HCT116 (cell line): Measurements from ENCODE around the gene MYO7A. TPM values are rescaled to one million over a fixed set of nuclear protein-coding genes. Genes with fewer than 3 reads are reported as not detected.

Experiments used
- ATAC-seq: fragments of 200-7000 bp; cut with Tn5 transposase; 2 replicates; pipeline ENCODE4 v1.9.1; 2020; ENCODE audit warnings: mild to moderate bottlenecking, moderate library complexity
- BruUV-seq: library from RNA; stranded (reverse); fragments of 400-500 nt; replicated peaks from 2 replicates; lab custom pipeline; 2021; lab: Mats Ljungman, UMichigan
- CTCF ChIA-PET: fragments of 300-600 bp; sonication (Branson Sonifier 250); formaldehyde crosslinking; loops from one replicate; lab custom pipeline; 2021; ENCODE audit warnings: antibody characterized with exemption; lab: Charles Lee
- POLR2A ChIA-PET: fragments of 300-600, 350-600 bp; sonication (Branson Sonifier 250); formaldehyde crosslinking; loops from one replicate; lab custom pipeline; 2021; ENCODE audit warnings: antibody characterized with exemption; lab: Charles Lee
- RAD21 ChIA-PET, 2 experiments: fragments of 300-600 bp; sonication (Branson Sonifier 250); formaldehyde crosslinking; loops; one replicate each; lab custom pipeline; 2023; ENCODE audit warnings: low total read pairs in 2 of 2; ENCODE audit not compliant: uncharacterized antibody in 2 of 2, unreplicated experiment in 2 of 2, low non-redundant PET in 1 of 2; lab: Charles Lee
- DNase-seq: peaks from one replicate; pipeline ENCODE4 v3.0.0-alpha.2; 2010; ENCODE audit warnings: low read depth, low spot score
- H2AFZ ChIP-seq: fragments of 200-600 bp; shearing (Covaris generic), sonication (generic); 2 replicates; pipeline ENCODE4 v1.6.1; 2017; ENCODE audit warnings: low read depth, mixed run types, mixed read lengths, antibody characterized with exemption, low read length; ENCODE audit not compliant: poor library complexity, severe bottlenecking
- H3K27ac ChIP-seq: 2 replicates; pipeline ENCODE4 v1.5.1; 2012; ENCODE audit warnings: low read depth, low read length
- H3K27me3 ChIP-seq: fragments of 200-600 bp; sonication (generic); 2 replicates; pipeline ENCODE4 v1.6.1; 2016; ENCODE audit warnings: mixed run types, low read length, mixed read lengths; ENCODE audit not compliant: insufficient read depth
- H3K36me3 ChIP-seq, 2 experiments: fragments of 200-500 bp in 1 of 2; fragments of 200-600 bp in 1 of 2; sonication (Bioruptor generic) in 1 of 2; sonication (generic) in 1 of 2; 2 replicates each; pipeline versions ENCODE4 v1.5.1 to v1.6.1; 2014 to 2016; ENCODE audit warnings: low read length in 2 of 2, inconsistent platforms in 1 of 2, mixed read lengths in 1 of 2, mixed run types in 1 of 2; ENCODE audit not compliant: insufficient read depth in 2 of 2, control insufficient read depth in 1 of 2
- H3K4me1 ChIP-seq, 2 experiments: fragments of 200-600 bp in 1 of 2; sonication (generic) in 1 of 2; 2 replicates each; pipeline versions ENCODE4 v1.5.1 to v1.6.1; 2012 to 2017; ENCODE audit warnings: low read length in 2 of 2, inconsistent platforms in 1 of 2, mild to moderate bottlenecking in 1 of 2, mixed read lengths in 1 of 2, mixed run types in 1 of 2, moderate library complexity in 1 of 2; ENCODE audit not compliant: insufficient read depth in 2 of 2, control insufficient read depth in 1 of 2
- H3K4me2 ChIP-seq: fragments of 200-600 bp; sonication (generic); 2 replicates; pipeline ENCODE4 v1.6.1; 2017; ENCODE audit warnings: mixed run types, low read length, mixed read lengths
- H3K4me3 ChIP-seq, 2 experiments: fragments of 200-600 bp in 1 of 2; sonication (generic) in 1 of 2; replicated peaks in 1 of 2; 2 replicates each; pipeline ENCODE4 v1.5.1; 2011 to 2016; ENCODE audit warnings: low read length in 2 of 2, control low read depth in 1 of 2, low read depth in 1 of 2, mild to moderate bottlenecking in 1 of 2, mixed read lengths in 1 of 2, mixed run types in 1 of 2
- H3K79me2 ChIP-seq: fragments of 200-600 bp; sonication (generic); 2 replicates; pipeline ENCODE4 v1.6.1; 2017; ENCODE audit warnings: mild to moderate bottlenecking, mixed run types, low read length, moderate library complexity, mixed read lengths; ENCODE audit not compliant: insufficient read depth
- H3K9ac ChIP-seq: fragments of 200-600 bp; sonication (generic); 2 replicates; pipeline ENCODE4 v1.6.1; 2016; ENCODE audit warnings: low read length, mixed read lengths
- H3K9me2 ChIP-seq: fragments of 200-600 bp; sonication (generic), shearing (Covaris generic); 2 replicates; pipeline ENCODE4 v1.6.1; 2017; ENCODE audit warnings: mixed run types, mild to moderate bottlenecking, moderate library complexity; ENCODE audit not compliant: insufficient read depth
- H3K9me3 ChIP-seq, 2 experiments: fragments of 200-500 bp in 1 of 2; fragments of 200-600 bp in 1 of 2; sonication (Bioruptor generic) in 1 of 2; sonication (generic) in 1 of 2; 2 replicates each; pipeline ENCODE4 v1.6.1; 2014 to 2017; ENCODE audit warnings: low read length in 2 of 2, mixed read lengths in 2 of 2, inconsistent platforms in 1 of 2, low read depth in 1 of 2, mild to moderate bottlenecking in 1 of 2, mixed run types in 1 of 2, moderate library complexity in 1 of 2; ENCODE audit not compliant: control insufficient read depth in 1 of 2, insufficient read depth in 1 of 2
- H4K20me1 ChIP-seq: fragments of 200-600 bp; sonication (generic), shearing (Covaris generic); 2 replicates; pipeline ENCODE4 v1.6.1; 2017; ENCODE audit warnings: mixed run types, mild to moderate bottlenecking, moderate library complexity; ENCODE audit not compliant: insufficient read depth
- ELF1 ChIP-seq: IDR thresholded peaks from 2 replicates; pipeline ENCODE4 v1.6.1; 2012; ENCODE audit warnings: low read depth, borderline replicate concordance
- EZH2phosphoT487 ChIP-seq: fragments of 200-600 bp; IDR thresholded peaks from 2 replicates; pipeline ENCODE4 v1.6.1; 2018; ENCODE audit warnings: antibody characterized with exemption, borderline replicate concordance
- JUND ChIP-seq: IDR thresholded peaks from 2 replicates; pipeline ENCODE4 v1.6.1; 2012
- POLR2A ChIP-seq: IDR thresholded peaks from 2 replicates; pipeline ENCODE4 v1.7.0; 2011; ENCODE audit warnings: borderline replicate concordance; ENCODE audit not compliant: insufficient read depth, insufficient read length; ENCODE audit errors: extremely low read depth
- POLR2AphosphoS5 ChIP-seq: IDR thresholded peaks from 2 replicates; pipeline ENCODE4 v1.6.1; 2011; ENCODE audit warnings: mild to moderate bottlenecking, low read depth, low read length, moderate library complexity
- SIN3A ChIP-seq: IDR thresholded peaks from 2 replicates; pipeline ENCODE4 v1.6.1; 2012; ENCODE audit warnings: low read depth
- SRF ChIP-seq: IDR thresholded peaks from 2 replicates; pipeline ENCODE4 v1.6.1; 2012; ENCODE audit warnings: low read depth
- TCF7L2 ChIP-seq: IDR thresholded peaks from 2 replicates; pipeline ENCODE4 v1.7.0; 2011; ENCODE audit warnings: borderline replicate concordance, inconsistent platforms; ENCODE audit not compliant: insufficient read depth, insufficient read length; ENCODE audit errors: extremely low read depth
- YY1 ChIP-seq: IDR thresholded peaks from 2 replicates; pipeline ENCODE4 v1.6.1; 2011; ENCODE audit warnings: low read length, low read depth, moderate library complexity, mild to moderate bottlenecking; ENCODE audit not compliant: insufficient replicate concordance; ENCODE audit errors: extremely low read depth
- ZNF274 ChIP-seq: fragments of 200-500 bp; sonication (Bioruptor generic); IDR thresholded peaks from 2 replicates; pipeline ENCODE4 v1.6.1; 2014; ENCODE audit warnings: mild to moderate bottlenecking, low read depth, low read length, inconsistent platforms
- intact Hi-C: fragments of 100-400 bp; cut with micrococcal nuclease; formaldehyde crosslinking; loops from 2 replicates; pipeline ENCODE4 v1.10.0; 2022
- total RNA-seq: library from RNA; stranded (reverse); gene quantifications from one replicate; pipeline ENCODE4 v1.2.1, GENCODE V29; 2021; ENCODE audit not compliant: unreplicated experiment
- TF ChIP-seq, protein P1 (sequence below): IDR thresholded peaks from 2 replicates; pipeline ENCODE4 v1.6.1; 2012
- TF ChIP-seq, protein P2 (sequence below): IDR thresholded peaks from 2 replicates; pipeline ENCODE4 v1.6.1; 2012; ENCODE audit warnings: low read depth

Gene MYO7A
- total RNA-seq, 1 experiment from 2014 or later: 1.8 TPM

DNA sequence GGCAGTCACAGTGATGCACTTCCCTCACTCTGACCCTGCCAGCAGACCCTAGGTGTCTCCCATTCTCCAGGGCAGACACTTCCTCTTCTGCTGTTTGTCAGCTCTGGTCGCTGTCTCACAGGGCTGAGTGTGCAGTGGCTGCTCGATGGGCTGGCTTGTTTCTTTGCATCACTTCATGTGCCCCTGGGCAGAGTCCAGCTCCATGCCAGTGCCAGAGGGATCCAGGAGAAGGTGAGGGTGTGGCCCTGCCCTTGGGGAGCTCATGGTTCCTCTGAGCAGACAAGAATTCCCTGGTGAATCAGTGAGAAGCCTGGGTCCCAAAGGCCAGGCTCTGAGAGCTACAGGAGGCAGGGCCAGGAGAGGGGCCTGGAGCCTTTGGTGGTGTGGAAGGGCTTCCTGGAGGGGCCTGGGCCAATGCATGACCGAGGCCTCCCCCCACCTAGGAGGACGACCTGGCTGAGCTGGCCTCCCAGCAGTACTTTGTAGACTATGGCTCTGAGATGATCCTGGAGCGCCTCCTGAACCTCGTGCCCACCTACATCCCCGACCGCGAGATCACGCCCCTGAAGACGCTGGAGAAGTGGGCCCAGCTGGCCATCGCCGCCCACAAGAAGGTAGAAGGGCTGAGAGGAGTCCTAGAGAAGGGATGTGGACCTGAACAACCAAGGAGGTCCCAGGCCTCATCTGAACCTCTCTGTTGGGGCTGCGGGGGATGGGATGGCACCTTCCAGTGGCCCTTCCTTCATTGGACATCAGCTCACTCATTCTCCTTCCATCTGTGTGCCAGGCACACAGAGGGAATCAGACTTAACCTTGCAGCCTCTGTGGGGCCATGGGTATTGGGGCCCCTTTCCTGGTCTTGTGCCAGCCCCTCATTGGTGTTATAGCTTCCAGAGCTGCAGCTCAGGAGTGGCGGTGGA, 66.1 kb downstream of the MYO7A start:
- intact Hi-C loops: loop anchor here (2.0 kb wide), 1 partner anchor 279 kb away; no protein-coding TSS in a partner anchor
- Histone ChIP-seq H3K4me1 (peaks cover 0 to 19% of the 10 kb centered on the region in 2 experiments; a peak in 3 of 4 replicates), H3K4me3 (no peak overlapping the region), H3K9me2 (no peaks in the 10 kb centered on the region), H3K4me2 (no peak overlapping the region), H3K9ac (no peak overlapping the region), H3K27ac (no peak overlapping the region), H3K36me3 (no peaks in the 10 kb centered on the region), H2AFZ (no peak overlapping the region), H3K9me3 (no peaks in the 10 kb centered on the region), H3K79me2 (no peaks in the 10 kb centered on the region), H3K27me3 (no peaks in the 10 kb centered on the region), H4K20me1 (no peaks in the 10 kb centered on the region)
- ChIA-PET POLR2A (no interaction called here), RAD21 (interaction anchor here in 1 of 2 experiments (1.6 kb wide), 1 partner anchor 218 kb away, joined by 4 read pairs; no protein-coding TSS in a partner anchor), CTCF (interaction anchor here (0.6 to 2.1 kb wide), 4 partner anchors 147 to 426 kb away, joined by 3 to 11 read pairs (median 4); no protein-coding TSS in a partner anchor)
- ATAC-seq (no peak), DNase-seq (no peak)
- TF ChIP-seq POLR2AphosphoS5 (no peak), POLR2A (no peak), TCF7L2 (no peak)
- no TSS peak for BruUV-seq

DNA sequence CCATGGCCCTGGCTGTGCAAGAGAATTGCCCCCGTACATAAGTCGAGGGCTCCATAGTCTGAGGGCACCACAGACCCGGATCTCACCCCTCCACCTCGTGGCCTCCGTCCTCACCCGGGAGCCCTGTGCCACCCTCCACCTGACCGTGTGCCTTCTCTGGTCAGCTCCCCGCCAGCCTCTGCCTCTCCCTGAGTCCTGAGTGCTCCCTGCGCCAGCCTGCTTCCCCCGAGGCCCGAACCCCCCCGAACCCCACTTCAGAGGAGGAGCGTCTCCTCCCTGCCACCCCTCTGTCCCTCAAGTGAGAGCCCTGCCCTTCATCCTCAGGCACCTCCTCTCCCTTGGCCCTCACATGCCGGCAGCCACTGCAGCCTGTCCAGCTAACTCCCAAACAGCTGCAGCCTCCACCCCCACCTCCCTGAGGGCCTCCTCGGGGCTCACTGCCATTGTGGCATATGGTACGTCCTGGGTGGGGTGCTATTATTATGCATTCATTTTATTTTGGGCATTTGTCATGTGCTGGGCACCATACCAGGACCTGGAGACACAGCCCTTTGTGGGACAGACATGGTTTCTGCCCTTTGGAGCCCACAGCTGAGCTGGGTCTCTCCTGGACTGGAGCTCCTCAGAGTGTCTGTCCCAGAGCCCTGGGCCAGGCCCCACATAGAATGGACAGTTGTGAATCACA, 67.2 kb downstream of the MYO7A start:
- no peaks in the 10 kb centered on the region for H3K79me2 ChIP-seq
- no peak overlapping the region for H3K4me2 ChIP-seq
- BruUV-seq: no TSS peak
- H3K4me1 ChIP-seq: peaks cover 0 to 19% of the 10 kb centered on the region in 2 experiments; a peak in 3 of 4 replicates
- H2AFZ ChIP-seq: no peak overlapping the region
- POLR2A ChIA-PET: no interaction called here
- no peaks in the 10 kb centered on the region for H3K27me3 ChIP-seq
- H3K9me2 ChIP-seq: no peaks in the 10 kb centered on the region
- H3K36me3 ChIP-seq: no peaks in the 10 kb centered on the region
- no peaks in the 10 kb centered on the region for H3K9me3 ChIP-seq
- no peak overlapping the region for H3K4me3 ChIP-seq
- intact Hi-C loops: no loop called here
- DNase-seq (no peak), ATAC-seq (no peak)
- no peak overlapping the region for H3K9ac ChIP-seq
- RAD21 ChIA-PET: interaction anchor here in 1 of 2 experiments (1.6 kb wide), 1 partner anchor 217 kb away, joined by 4 read pairs; no protein-coding TSS in a partner anchor
- CTCF ChIA-PET: interaction anchor here (0.8 to 2.1 kb wide), 9 partner anchors 10 to 799 kb away, joined by 3 to 17 read pairs (median 4); partner anchors contain the start of gene INTS4
- H3K27ac ChIP-seq: no peak overlapping the region
- no peaks in the 10 kb centered on the region for H4K20me1 ChIP-seq
- TF ChIP-seq ZNF274: no peak
- TF ChIP-seq EZH2phosphoT487: no peak
- TF ChIP-seq POLR2AphosphoS5: no peak
- no peak for TF ChIP-seq JUND
- no peak for TF ChIP-seq SRF
- TF ChIP-seq SIN3A: no peak
- no peak for TF ChIP-seq ELF1
- TF ChIP-seq, protein P1, sequence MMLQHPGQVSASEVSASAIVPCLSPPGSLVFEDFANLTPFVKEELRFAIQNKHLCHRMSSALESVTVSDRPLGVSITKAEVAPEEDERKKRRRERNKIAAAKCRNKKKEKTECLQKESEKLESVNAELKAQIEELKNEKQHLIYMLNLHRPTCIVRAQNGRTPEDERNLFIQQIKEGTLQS: no peak
- TF ChIP-seq, protein P2, sequence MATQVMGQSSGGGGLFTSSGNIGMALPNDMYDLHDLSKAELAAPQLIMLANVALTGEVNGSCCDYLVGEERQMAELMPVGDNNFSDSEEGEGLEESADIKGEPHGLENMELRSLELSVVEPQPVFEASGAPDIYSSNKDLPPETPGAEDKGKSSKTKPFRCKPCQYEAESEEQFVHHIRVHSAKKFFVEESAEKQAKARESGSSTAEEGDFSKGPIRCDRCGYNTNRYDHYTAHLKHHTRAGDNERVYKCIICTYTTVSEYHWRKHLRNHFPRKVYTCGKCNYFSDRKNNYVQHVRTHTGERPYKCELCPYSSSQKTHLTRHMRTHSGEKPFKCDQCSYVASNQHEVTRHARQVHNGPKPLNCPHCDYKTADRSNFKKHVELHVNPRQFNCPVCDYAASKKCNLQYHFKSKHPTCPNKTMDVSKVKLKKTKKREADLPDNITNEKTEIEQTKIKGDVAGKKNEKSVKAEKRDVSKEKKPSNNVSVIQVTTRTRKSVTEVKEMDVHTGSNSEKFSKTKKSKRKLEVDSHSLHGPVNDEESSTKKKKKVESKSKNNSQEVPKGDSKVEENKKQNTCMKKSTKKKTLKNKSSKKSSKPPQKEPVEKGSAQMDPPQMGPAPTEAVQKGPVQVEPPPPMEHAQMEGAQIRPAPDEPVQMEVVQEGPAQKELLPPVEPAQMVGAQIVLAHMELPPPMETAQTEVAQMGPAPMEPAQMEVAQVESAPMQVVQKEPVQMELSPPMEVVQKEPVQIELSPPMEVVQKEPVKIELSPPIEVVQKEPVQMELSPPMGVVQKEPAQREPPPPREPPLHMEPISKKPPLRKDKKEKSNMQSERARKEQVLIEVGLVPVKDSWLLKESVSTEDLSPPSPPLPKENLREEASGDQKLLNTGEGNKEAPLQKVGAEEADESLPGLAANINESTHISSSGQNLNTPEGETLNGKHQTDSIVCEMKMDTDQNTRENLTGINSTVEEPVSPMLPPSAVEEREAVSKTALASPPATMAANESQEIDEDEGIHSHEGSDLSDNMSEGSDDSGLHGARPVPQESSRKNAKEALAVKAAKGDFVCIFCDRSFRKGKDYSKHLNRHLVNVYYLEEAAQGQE: no peak
- no peak for TF ChIP-seq YY1
